Mesendoderm (in vitro differentiated cells): ENCODE data around the gene AAK1.

Source experiments
- DNase-seq: peaks from one replicate; pipeline ENCODE4 v3.0.0; 2013
- H2AK5ac ChIP-seq: 2 replicates; pipeline ENCODE4 v1.6.1; 2013; ENCODE audit warnings: low read length, inconsistent platforms
- H2BK120ac ChIP-seq: 2 replicates; pipeline ENCODE4 v1.6.1; 2013; ENCODE audit warnings: low read depth, mild to moderate bottlenecking, low read length, moderate library complexity, mixed read lengths
- H2BK15ac ChIP-seq: replicated peaks from 2 replicates; pipeline ENCODE4 v1.6.1; 2013; ENCODE audit warnings: low read depth, mild to moderate bottlenecking, moderate library complexity
- H2BK5ac ChIP-seq: 2 replicates; pipeline ENCODE4 v1.6.1; 2013; ENCODE audit warnings: low read length, inconsistent platforms
- H3K18ac ChIP-seq: 2 replicates; pipeline ENCODE4 v1.6.1; 2013; ENCODE audit warnings: mild to moderate bottlenecking, low read length, mixed read lengths
- H3K23ac ChIP-seq: one replicate; pipeline ENCODE4 v1.6.1; 2013; ENCODE audit warnings: low read length
- H3K27ac ChIP-seq: 2 replicates; pipeline ENCODE4 v1.5.1; 2013; ENCODE audit warnings: low read depth, mild to moderate bottlenecking, inconsistent platforms, low read length, moderate library complexity
- H3K27me3 ChIP-seq: 2 replicates; pipeline ENCODE4 v1.6.1; 2013; ENCODE audit warnings: low read length, control low read depth, mild to moderate bottlenecking, inconsistent platforms; ENCODE audit not compliant: insufficient read depth, poor library complexity
- H3K36me3 ChIP-seq: 2 replicates; pipeline ENCODE4 v1.6.1; 2013; ENCODE audit warnings: low read length, inconsistent platforms; ENCODE audit not compliant: control insufficient read depth, insufficient read depth
- H3K4ac ChIP-seq: one replicate; pipeline ENCODE4 v1.6.1; 2013; ENCODE audit warnings: low read depth, mild to moderate bottlenecking, low read length, moderate library complexity
- H3K4me1 ChIP-seq: 2 replicates; pipeline ENCODE4 v1.6.1; 2013; ENCODE audit warnings: low read depth, low read length, inconsistent platforms; ENCODE audit not compliant: control insufficient read depth
- H3K4me2 ChIP-seq: 2 replicates; pipeline ENCODE4 v1.6.1; 2013; ENCODE audit warnings: low read length
- H3K4me3 ChIP-seq: 2 replicates; pipeline ENCODE4 v1.5.1; 2013; ENCODE audit warnings: mild to moderate bottlenecking, low read length
- H3K56ac ChIP-seq: one replicate; pipeline ENCODE4 v1.6.1; 2013; ENCODE audit warnings: low read length
- H3K79me1 ChIP-seq: 2 replicates; pipeline ENCODE4 v1.6.1; 2013; ENCODE audit warnings: low read length, inconsistent platforms
- H3K79me2 ChIP-seq: 2 replicates; pipeline ENCODE4 v1.6.1; 2013; ENCODE audit warnings: mild to moderate bottlenecking, low read length; ENCODE audit not compliant: control insufficient read depth, insufficient read depth
- H3K9ac ChIP-seq: 2 replicates; pipeline ENCODE4 v1.6.1; 2013; ENCODE audit warnings: low read length, inconsistent platforms
- H4K5ac ChIP-seq: one replicate; pipeline ENCODE4 v1.6.1; 2013; ENCODE audit warnings: low read length
- H4K8ac ChIP-seq: one replicate; pipeline ENCODE4 v1.6.1; 2013; ENCODE audit warnings: low read depth, mild to moderate bottlenecking, control low read depth, low read length, moderate library complexity
- WGBS: extraction: QIAGEN DNeasy Blood & Tissue Kit; methylation state at CpG from one replicate; pipeline ENCODE4 v1.1.7; 2013; ENCODE audit warnings: low lambda C conversion rate, missing lambda C conversion rate; ENCODE audit not compliant: insufficient coverage; ENCODE audit errors: extremely low coverage; 5-methylcytosine and 5-hydroxymethylcytosine counted together

Gene AAK1

DNA sequence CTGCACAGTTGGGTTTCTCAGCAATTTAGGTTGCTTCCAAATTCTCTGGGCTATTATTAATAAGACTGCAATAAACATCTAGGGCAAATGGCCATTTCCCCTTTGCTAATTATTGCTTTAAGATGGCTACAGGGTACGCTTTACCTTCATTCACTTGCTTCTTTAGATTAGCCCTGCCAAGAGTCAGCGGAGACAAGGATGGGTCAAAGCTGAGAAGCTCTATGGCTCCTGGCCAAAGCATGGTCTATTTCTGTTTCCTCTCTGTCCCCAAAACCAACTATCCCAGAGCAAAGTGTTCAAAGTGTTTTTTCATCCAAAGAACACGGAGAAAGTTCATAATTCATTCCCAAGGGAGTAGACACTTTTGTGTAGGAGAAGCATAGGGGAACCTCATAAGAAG is 131.1 kb downstream of the AAK1 start:
- H4K8ac ChIP-seq: no peak overlapping the region
- no peak overlapping the region for H3K4me2 ChIP-seq
- no CpG with 5 or more reads among the region's 3 CpGs for WGBS
- no peak overlapping the region for H3K23ac ChIP-seq
- no peak for DNase-seq
- no peaks in the 10 kb centered on the region for H3K79me1 ChIP-seq
- H3K18ac ChIP-seq: no peak overlapping the region
- no peaks in the 10 kb centered on the region for H3K4me1 ChIP-seq
- H3K79me2 ChIP-seq: no peaks in the 10 kb centered on the region
- no peak overlapping the region for H2BK5ac ChIP-seq
- no peak overlapping the region for H3K4ac ChIP-seq
- no peak overlapping the region for H2BK15ac ChIP-seq
- H3K27ac ChIP-seq: no peak overlapping the region
- H2BK120ac ChIP-seq: no peak overlapping the region
- no peak overlapping the region for H3K9ac ChIP-seq
- no peaks in the 10 kb centered on the region for H3K27me3 ChIP-seq
- no peak overlapping the region for H4K5ac ChIP-seq
- no peak overlapping the region for H3K4me3 ChIP-seq
- no peaks in the 10 kb centered on the region for H3K36me3 ChIP-seq
- H2AK5ac ChIP-seq: no peak overlapping the region
- H3K56ac ChIP-seq: no peak overlapping the region

DNA sequence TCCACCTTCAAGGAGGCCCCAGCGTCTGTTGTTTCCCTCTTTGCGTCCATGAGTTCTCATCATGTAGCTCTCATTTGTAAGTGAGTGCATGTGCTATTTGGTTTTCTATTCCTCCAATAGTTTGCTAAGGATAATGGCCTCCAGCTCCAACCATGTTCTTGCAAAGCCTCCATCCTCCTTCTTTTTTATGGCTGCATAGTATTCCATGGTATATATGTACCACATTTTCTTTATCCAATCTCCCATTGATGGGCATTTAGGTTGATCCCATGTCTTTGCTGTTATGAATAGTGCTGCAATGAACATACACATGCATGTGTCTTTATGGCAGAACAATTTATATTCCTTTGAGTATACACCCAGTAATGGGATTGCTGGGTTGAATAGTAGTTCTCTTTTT is 133.3 kb downstream of the AAK1 start:
- H4K5ac ChIP-seq: no peak overlapping the region
- no peak overlapping the region for H2AK5ac ChIP-seq
- no peak overlapping the region for H3K4ac ChIP-seq
- no peak overlapping the region for H3K18ac ChIP-seq
- H3K4me3 ChIP-seq: no peak overlapping the region
- no peak for DNase-seq
- no peak overlapping the region for H3K23ac ChIP-seq
- H2BK15ac ChIP-seq: no peak overlapping the region
- no peak overlapping the region for H3K4me2 ChIP-seq
- WGBS: no CpG with 5 or more reads among the region's 2 CpGs
- no peak overlapping the region for H2BK120ac ChIP-seq
- H2BK5ac ChIP-seq: no peak overlapping the region
- H4K8ac ChIP-seq: no peak overlapping the region
- no peaks in the 10 kb centered on the region for H3K79me1 ChIP-seq
- H3K36me3 ChIP-seq: no peaks in the 10 kb centered on the region
- H3K27ac ChIP-seq: no peak overlapping the region
- no peaks in the 10 kb centered on the region for H3K4me1 ChIP-seq
- H3K56ac ChIP-seq: no peak overlapping the region
- H3K79me2 ChIP-seq: no peaks in the 10 kb centered on the region
- no peak overlapping the region for H3K9ac ChIP-seq
- H3K27me3 ChIP-seq: no peaks in the 10 kb centered on the region

DNA sequence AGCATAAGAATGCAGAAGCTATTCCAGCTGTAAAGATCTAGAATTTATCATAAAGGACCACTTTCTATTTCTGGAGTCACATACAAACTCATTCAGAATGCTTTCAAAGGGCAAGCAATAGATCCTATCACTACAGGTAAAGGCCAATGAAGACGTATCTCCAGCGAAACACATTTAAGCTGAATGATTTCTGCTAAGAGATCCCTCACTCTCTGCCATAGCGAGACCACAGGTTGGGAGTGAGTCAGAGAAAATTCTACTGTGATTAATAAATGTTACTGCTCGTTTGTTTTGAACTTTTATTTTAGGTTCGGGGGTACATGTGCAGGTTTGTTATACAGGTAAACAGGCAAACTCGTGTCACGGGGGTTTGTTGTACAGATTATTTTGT is 133.8 kb downstream of the AAK1 start:
- Histone ChIP-seq H3K4ac (no peak overlapping the region), H3K36me3 (no peaks in the 10 kb centered on the region)

DNA sequence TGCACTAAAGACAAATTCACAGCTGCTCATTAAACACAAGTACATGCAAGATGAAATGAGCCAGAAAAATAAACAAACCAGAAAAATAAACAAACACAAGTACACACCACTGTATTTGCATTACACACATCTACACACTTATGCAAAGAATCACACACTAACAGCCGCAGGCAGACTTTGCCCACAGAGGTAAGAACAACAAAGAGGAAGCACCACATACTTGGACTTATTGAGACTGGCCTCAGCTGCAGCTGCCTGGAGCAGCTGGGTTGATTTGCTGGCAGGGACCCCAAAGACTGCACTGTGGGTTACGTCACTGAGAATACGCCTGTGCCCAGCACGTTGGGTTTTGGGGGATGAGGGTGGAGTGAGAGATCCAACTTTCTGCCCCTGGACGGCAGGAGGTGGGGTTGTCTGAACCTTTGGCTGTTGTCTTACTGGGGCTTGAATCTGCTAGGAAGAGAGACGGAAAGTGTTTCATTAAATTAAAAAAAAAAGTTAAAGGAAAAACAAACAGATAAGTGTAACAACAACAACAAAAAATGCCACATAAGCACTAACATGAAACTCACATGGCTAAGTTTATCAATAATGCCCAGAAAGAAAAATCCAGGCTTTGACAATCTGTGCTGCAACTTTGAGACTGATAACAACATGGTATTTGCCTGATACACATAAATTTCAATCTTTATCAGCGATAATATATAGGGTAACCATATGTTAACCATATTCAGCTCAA is 134.4 kb downstream of the AAK1 start:
- no peak overlapping the region for H3K4me2 ChIP-seq
- no peaks in the 10 kb centered on the region for H3K79me2 ChIP-seq
- no peaks in the 10 kb centered on the region for H3K4me1 ChIP-seq
- no peak overlapping the region for H3K27ac ChIP-seq
- no peaks in the 10 kb centered on the region for H3K79me1 ChIP-seq
- no peak overlapping the region for H2AK5ac ChIP-seq
- H2BK5ac ChIP-seq: no peak overlapping the region
- no peak overlapping the region for H4K5ac ChIP-seq
- H3K27me3 ChIP-seq: no peaks in the 10 kb centered on the region
- H3K4ac ChIP-seq: no peak overlapping the region
- H3K56ac ChIP-seq: no peak overlapping the region
- H3K9ac ChIP-seq: no peak overlapping the region
- H3K4me3 ChIP-seq: no peak overlapping the region
- H4K8ac ChIP-seq: no peak overlapping the region
- no peak overlapping the region for H3K18ac ChIP-seq
- H3K36me3 ChIP-seq: no peaks in the 10 kb centered on the region
- no CpG with 5 or more reads among the region's 7 CpGs for WGBS
- no peak overlapping the region for H2BK120ac ChIP-seq
- no peak overlapping the region for H3K23ac ChIP-seq
- H2BK15ac ChIP-seq: no peak overlapping the region
- no peak for DNase-seq

More for the DNA sequence above, 133.8 kb downstream of the AAK1 start:
- H4K5ac ChIP-seq: no peak overlapping the region
- H4K8ac ChIP-seq: no peak overlapping the region
- no peaks in the 10 kb centered on the region for H3K27me3 ChIP-seq
- H3K79me2 ChIP-seq: no peaks in the 10 kb centered on the region
- no CpG with 5 or more reads among the region's 7 CpGs for WGBS
- no peak overlapping the region for H3K27ac ChIP-seq
- no peak overlapping the region for H3K4me3 ChIP-seq
- H2BK120ac ChIP-seq: no peak overlapping the region
- no peaks in the 10 kb centered on the region for H3K79me1 ChIP-seq
- no peaks in the 10 kb centered on the region for H3K4me1 ChIP-seq
- no peak overlapping the region for H3K56ac ChIP-seq
- H3K18ac ChIP-seq: no peak overlapping the region
- no peak overlapping the region for H2BK15ac ChIP-seq
- no peak overlapping the region for H3K4me2 ChIP-seq
- no peak overlapping the region for H3K23ac ChIP-seq
- DNase-seq: no peak
- no peak overlapping the region for H2AK5ac ChIP-seq
- no peak overlapping the region for H2BK5ac ChIP-seq
- H3K9ac ChIP-seq: no peak overlapping the region

- H3K36me3 ChIP-seq: no peaks in the 10 kb centered on the region
Observed at GRCh38 chr2:69505710-69506109, 137.8 kb downstream of the AAK1 start.

DNA sequence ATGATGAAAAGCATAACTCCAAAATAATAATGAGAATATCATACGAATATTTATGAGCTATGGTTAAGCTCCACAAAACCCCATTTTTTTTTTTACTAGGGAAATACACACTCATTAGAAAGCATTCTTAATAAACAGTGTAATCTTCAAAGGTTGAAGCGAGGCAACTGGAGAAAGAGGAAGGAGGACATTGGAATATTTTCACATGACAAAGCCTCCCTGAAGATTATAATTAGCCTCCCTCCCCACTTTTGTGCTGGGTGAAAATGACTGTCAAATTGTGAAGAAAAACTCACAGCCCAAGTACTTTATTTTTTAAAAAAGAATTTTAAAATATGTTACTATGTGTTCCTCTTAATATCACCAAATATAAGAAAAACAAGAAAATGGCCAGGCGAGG is 142.2 kb downstream of the AAK1 start:
- H3K56ac ChIP-seq: no peak overlapping the region
- no peak overlapping the region for H4K8ac ChIP-seq
- H3K4ac ChIP-seq: no peak overlapping the region
- H3K4me2 ChIP-seq: no peak overlapping the region
- H3K27ac ChIP-seq: no peak overlapping the region
- no peak overlapping the region for H3K4me3 ChIP-seq
- H3K18ac ChIP-seq: no peak overlapping the region
- H2BK15ac ChIP-seq: no peak overlapping the region
- H3K9ac ChIP-seq: no peak overlapping the region
- no peak overlapping the region for H3K23ac ChIP-seq
- no peaks in the 10 kb centered on the region for H3K79me1 ChIP-seq
- H2AK5ac ChIP-seq: no peak overlapping the region
- no peaks in the 10 kb centered on the region for H3K27me3 ChIP-seq
- no peaks in the 10 kb centered on the region for H3K4me1 ChIP-seq
- no peaks in the 10 kb centered on the region for H3K36me3 ChIP-seq
- no peak overlapping the region for H2BK120ac ChIP-seq
- H4K5ac ChIP-seq: no peak overlapping the region
- no peaks in the 10 kb centered on the region for H3K79me2 ChIP-seq
- DNase-seq: no peak
- H2BK5ac ChIP-seq: no peak overlapping the region
- WGBS: no CpG with 5 or more reads among the region's 3 CpGs

More at GRCh38 chr2:69505710-69506109, 137.8 kb downstream of the AAK1 start:
- H3K4me2 ChIP-seq: no peak overlapping the region
- DNase-seq: no peak
- no peak overlapping the region for H2BK15ac ChIP-seq
- H3K23ac ChIP-seq: no peak overlapping the region
- no peaks in the 10 kb centered on the region for H3K27me3 ChIP-seq
- no peak overlapping the region for H2AK5ac ChIP-seq
- H3K9ac ChIP-seq: no peak overlapping the region
- H4K5ac ChIP-seq: no peak overlapping the region
- no peak overlapping the region for H3K56ac ChIP-seq
- H2BK5ac ChIP-seq: no peak overlapping the region
- H4K8ac ChIP-seq: no peak overlapping the region
- no peak overlapping the region for H3K27ac ChIP-seq
- no peaks in the 10 kb centered on the region for H3K4me1 ChIP-seq
- H3K4ac ChIP-seq: no peak overlapping the region
- H3K79me1 ChIP-seq: no peaks in the 10 kb centered on the region
- no peak overlapping the region for H2BK120ac ChIP-seq
- WGBS: no CpG with 5 or more reads among the region's 6 CpGs
- no peaks in the 10 kb centered on the region for H3K79me2 ChIP-seq
- H3K4me3 ChIP-seq: no peak overlapping the region
- no peak overlapping the region for H3K18ac ChIP-seq
